IMR-90 (cell line): ENCODE results near the gene RPS3. TPM values are rescaled to one million over a fixed set of nuclear protein-coding genes. Genes with fewer than 3 reads are reported as not detected.

Experiments used
- ATAC-seq: fragments of 200-7000 bp; cut with Tn5 transposase; 2 replicates; pipeline ENCODE4 v1.9.1; 2020; ENCODE audit warnings: low read depth, mild to moderate bottlenecking, moderate library complexity
- BruUV-seq: library from RNA; stranded (reverse); fragments of 400-500 nt; replicated peaks from 2 replicates; lab custom pipeline; 2021; lab: Mats Ljungman, UMichigan
- CTCF ChIA-PET: fragments of 300-600 bp; formaldehyde crosslinking; extraction: SDS; loops from one replicate; lab custom pipeline; 2021; ENCODE audit warnings: antibody characterized with exemption; lab: Yijun Ruan, JAX
- POLR2A ChIA-PET: fragments of 300-600 bp; sonication (Branson Sonifier 250); formaldehyde crosslinking; loops from one replicate; lab custom pipeline; 2022; ENCODE audit warnings: antibody characterized with exemption; ENCODE audit not compliant: unreplicated experiment; lab: Charles Lee
- DNase-seq: peaks from one replicate; pipeline ENCODE4 v3.0.0; 2013
- H2AFZ ChIP-seq: replicated peaks from 2 replicates; pipeline ENCODE3; 2013; ENCODE audit warnings: low read length, mild to moderate bottlenecking; ENCODE audit not compliant: poor library complexity
- H2AK5ac ChIP-seq: 2 replicates; pipeline ENCODE4 v1.6.1; 2013; ENCODE audit warnings: low read depth, low read length, inconsistent platforms
- H2AK9ac ChIP-seq: replicated peaks from 2 replicates; pipeline ENCODE3; 2013; ENCODE audit warnings: mild to moderate bottlenecking, low read depth, low read length, moderate library complexity; ENCODE audit not compliant: poor library complexity
- H2BK120ac ChIP-seq: 2 replicates; pipeline ENCODE4 v1.6.1; 2013; ENCODE audit warnings: low read depth, low read length, inconsistent platforms
- H2BK15ac ChIP-seq: 3 replicates; pipeline ENCODE4 v1.6.1; 2013; ENCODE audit warnings: low read depth, low read length, inconsistent platforms
- H2BK20ac ChIP-seq: 2 replicates; pipeline ENCODE4 v1.6.1; 2013; ENCODE audit warnings: low read depth, mild to moderate bottlenecking, inconsistent platforms, low read length, moderate library complexity
- H2BK5ac ChIP-seq: 2 replicates; pipeline ENCODE4 v1.6.1; 2013; ENCODE audit warnings: mild to moderate bottlenecking, low read depth, low read length, inconsistent platforms; ENCODE audit not compliant: poor library complexity, severe bottlenecking
- H3K14ac ChIP-seq: replicated peaks from 2 replicates; pipeline ENCODE4 v1.6.1; 2013; ENCODE audit warnings: low read depth, low read length, inconsistent platforms
- H3K18ac ChIP-seq: 2 replicates; pipeline ENCODE4 v1.6.1; 2013; ENCODE audit warnings: low read depth, low read length, control low read depth
- H3K23ac ChIP-seq: 2 replicates; pipeline ENCODE4 v1.6.1; 2013; ENCODE audit warnings: low read depth, low read length, inconsistent platforms
- H3K27ac ChIP-seq: 2 replicates; pipeline ENCODE4 v1.5.1; 2013; ENCODE audit warnings: mild to moderate bottlenecking, control low read depth, low read length; ENCODE audit not compliant: insufficient read depth
- H3K27me3 ChIP-seq: 2 replicates; pipeline ENCODE4 v1.6.1; 2013; ENCODE audit warnings: low read length; ENCODE audit not compliant: control insufficient read depth, insufficient read depth
- H3K36me3 ChIP-seq: 2 replicates; pipeline ENCODE4 v1.6.1; 2013; ENCODE audit warnings: low read length, mixed read lengths; ENCODE audit not compliant: control insufficient read depth, insufficient read depth
- H3K4ac ChIP-seq: 2 replicates; pipeline ENCODE4 v1.6.1; 2013; ENCODE audit warnings: low read depth, low read length, inconsistent platforms
- H3K4me1 ChIP-seq: 2 replicates; pipeline ENCODE4 v1.6.1; 2013; ENCODE audit warnings: low read length, mixed read lengths; ENCODE audit not compliant: control insufficient read depth, insufficient read depth
- H3K4me2 ChIP-seq: 2 replicates; pipeline ENCODE4 v1.6.1; 2013; ENCODE audit warnings: low read depth, mild to moderate bottlenecking, control low read depth, low read length, moderate library complexity
- H3K4me3 ChIP-seq: 2 replicates; pipeline ENCODE4 v1.5.1; 2013; ENCODE audit warnings: low read depth, mild to moderate bottlenecking, control low read depth, low read length, moderate library complexity; ENCODE audit not compliant: insufficient read depth
- H3K56ac ChIP-seq: 2 replicates; pipeline ENCODE4 v1.6.1; 2013; ENCODE audit warnings: low read length, inconsistent platforms; ENCODE audit not compliant: insufficient read depth; ENCODE audit errors: extremely low read depth
- H3K79me1 ChIP-seq, 2 experiments: 2 replicates each; pipeline ENCODE4 v1.6.1; 2013; ENCODE audit warnings: low read length in 2 of 2, inconsistent platforms in 1 of 2, low read depth in 1 of 2
- H3K9ac ChIP-seq: 2 replicates; pipeline ENCODE4 v1.6.1; 2013; ENCODE audit warnings: low read depth, low read length, control low read depth
- H3K9me1 ChIP-seq: 2 replicates; pipeline ENCODE4 v1.6.1; 2013; ENCODE audit warnings: low read length, inconsistent platforms; ENCODE audit not compliant: insufficient read depth
- H3K9me3 ChIP-seq: 2 replicates; pipeline ENCODE4 v1.6.1; 2013; ENCODE audit warnings: low read length; ENCODE audit not compliant: control insufficient read depth, insufficient read depth
- H4K20me1 ChIP-seq: 2 replicates; pipeline ENCODE4 v1.6.1; 2013; ENCODE audit warnings: low read length, inconsistent platforms; ENCODE audit not compliant: insufficient read depth
- H4K5ac ChIP-seq: 2 replicates; pipeline ENCODE4 v1.6.1; 2013; ENCODE audit warnings: mild to moderate bottlenecking, low read depth, low read length, control low read depth
- H4K8ac ChIP-seq, 2 experiments: 2 replicates each; pipeline ENCODE4 v1.6.1; 2013; ENCODE audit warnings: low read depth in 2 of 2, low read length in 2 of 2, control low read depth in 1 of 2, inconsistent platforms in 1 of 2
- H4K91ac ChIP-seq: 2 replicates; pipeline ENCODE4 v1.6.1; 2013; ENCODE audit warnings: low read depth, low read length, inconsistent platforms; ENCODE audit not compliant: insufficient read depth
- BHLHE40 ChIP-seq: fragments of 150-350 bp; IDR thresholded peaks from 2 replicates; pipeline ENCODE4 v1.6.1; 2016; ENCODE audit warnings: mild to moderate bottlenecking, low read depth, low read length
- CEBPB ChIP-seq: IDR thresholded peaks from 2 replicates; pipeline ENCODE4 v1.6.1; 2012; ENCODE audit warnings: low read depth, low read length, improper control_type of control experiment
- CTCF ChIP-seq: conservative IDR thresholded peaks from 2 replicates; pipeline ENCODE4 v1.5.1; 2012; ENCODE audit warnings: mild to moderate bottlenecking, low read depth, low read length, improper control_type of control experiment
- ELK1 ChIP-seq: fragments of 150-350 bp; IDR thresholded peaks from 2 replicates; pipeline ENCODE4 v1.6.1; 2016; ENCODE audit warnings: low read depth, mild to moderate bottlenecking, low read length, moderate library complexity, borderline replicate concordance
- FOS ChIP-seq: fragments of 150-350 bp; IDR thresholded peaks from 2 replicates; pipeline ENCODE4 v1.6.1; 2016; ENCODE audit warnings: low read depth, low read length
- MAFK ChIP-seq: IDR thresholded peaks from 2 replicates; pipeline ENCODE4 v1.6.1; 2012; ENCODE audit warnings: low read depth, low read length, improper control_type of control experiment
- MAZ ChIP-seq: IDR thresholded peaks from 2 replicates; pipeline ENCODE4 v1.6.1; 2012; ENCODE audit warnings: low read depth, mild to moderate bottlenecking, low read length, improper control_type of control experiment, moderate library complexity, borderline replicate concordance
- POLR2A ChIP-seq: IDR thresholded peaks from 2 replicates; pipeline ENCODE4 v1.6.1; 2012; ENCODE audit warnings: mild to moderate bottlenecking, low read depth, low read length
- RAD21 ChIP-seq: IDR thresholded peaks from 2 replicates; pipeline ENCODE4 v1.6.1; 2012; ENCODE audit warnings: low read length, improper control_type of control experiment
- RCOR1 ChIP-seq: IDR thresholded peaks from 2 replicates; pipeline ENCODE4 v1.6.1; 2012; ENCODE audit warnings: mild to moderate bottlenecking, low read length, improper control_type of control experiment; ENCODE audit not compliant: insufficient replicate concordance
- RFX5 ChIP-seq: IDR thresholded peaks from 2 replicates; pipeline ENCODE4 v1.8.0; 2012; ENCODE audit warnings: low read depth, mild to moderate bottlenecking, low read length, moderate library complexity
- USF2 ChIP-seq: fragments of 150-350 bp; IDR thresholded peaks from 2 replicates; pipeline ENCODE4 v1.6.1; 2017; ENCODE audit warnings: mild to moderate bottlenecking, antibody characterized with exemption, low read length, low read depth
- WGBS, 2 experiments: methylation state at CpG; one replicate each; pipeline versions ENCODE4 v1.1.5 to v1.1.7; 2013; ENCODE audit warnings: missing lambda C conversion rate in 2 of 2; ENCODE audit not compliant: insufficient read length in 1 of 2; ENCODE audit errors: extremely low coverage in 2 of 2; 5-methylcytosine and 5-hydroxymethylcytosine counted together
- dilution Hi-C: fragments of 300-500 bp; cut with HindIII; formaldehyde crosslinking; loops from one replicate; pipeline ENCODE4 v1.14.3; 2018; ENCODE audit warnings: low sequenced_read_pairs; ENCODE audit not compliant: unreplicated experiment
- in situ Hi-C: fragments of 300-500 bp; cut with MboI; formaldehyde crosslinking; loops from 3 replicates; pipeline ENCODE4 v1.14.3; 2019; ENCODE audit warnings: low sequenced_read_pairs, inconsistent platforms, mixed read lengths
- intact Hi-C: fragments of 100-400 bp; cut with micrococcal nuclease; formaldehyde crosslinking; loops from 2 replicates; pipeline ENCODE4 v1.10.0; 2022
- polyA plus RNA-seq, 3 experiments: library from polyadenylated mRNA; depleted of rRNA; stranded (reverse); fragments of >200 nt; gene quantifications; 2 replicates each; pipeline ENCODE4 v1.2.3, GENCODE V29; 2012; ENCODE audit warnings: low replicate concordance in 1 of 3
- total RNA-seq: library from RNA; depleted of rRNA; stranded (reverse); fragments of >200 nt; gene quantifications from 2 replicates; pipeline ENCODE4 v1.2.3, GENCODE V29; 2012

RPS3 gene
- total and polyA plus RNA-seq, 2 of the 4 experiments (the other 2 are of a cell fraction): 2,360 to 2,477 TPM

- peak; percentile 92 for ATAC-seq
- no peaks in the 10 kb centered on the region for H3K9me1 ChIP-seq
- H3K9ac ChIP-seq: no peak overlapping the region
- no peak overlapping the region for H3K18ac ChIP-seq
- intact Hi-C loops: no loop called here
- dilution Hi-C loops: no loop called here
- no peak overlapping the region for H4K5ac ChIP-seq
- no peak overlapping the region for H2AK9ac ChIP-seq
- WGBS, 2 experiments: 0% methylated on average over 1 of the region's 8 CpGs; no CpG with 5 or more reads in 1 of the 2 experiments
- H3K9me3 ChIP-seq: peaks cover 12% of the 10 kb centered on the region
- no peak overlapping the region for H3K4me3 ChIP-seq
- H4K8ac ChIP-seq: no peak overlapping the region
- no peak overlapping the region for H4K91ac ChIP-seq
- H3K27me3 ChIP-seq: peaks cover 10% of the 10 kb centered on the region
- peak overlapping the region; percentile 28 for H2AFZ ChIP-seq
- DNase-seq: no peak
- no peak overlapping the region for H3K27ac ChIP-seq
- H2BK15ac ChIP-seq: no peak overlapping the region
- H3K14ac ChIP-seq: no peak overlapping the region
- POLR2A ChIA-PET: interaction anchor here (0.6 kb wide), 1 partner anchor 29 kb away, joined by 3 read pairs; no protein-coding TSS in a partner anchor
- TF ChIP-seq RCOR1 (no peak), POLR2A (no peak), BHLHE40 (no peak), CTCF (no peak), MAFK (no peak), ELK1 (no peak), RAD21 (no peak), USF2 (no peak), FOS (no peak), MAZ (no peak), RFX5 (no peak), CEBPB (no peak)
- no peaks in the 10 kb centered on the region for H3K79me1 ChIP-seq
- H3K4me1 ChIP-seq: peaks cover 6% of the 10 kb centered on the region; the same call in 1 of the 2 replicates
- H2BK5ac ChIP-seq: no peak overlapping the region
- in situ Hi-C loops: no loop called here
- H3K56ac ChIP-seq: no peak overlapping the region
- H3K4ac ChIP-seq: no peak overlapping the region
- H3K23ac ChIP-seq: no peak overlapping the region
- H2AK5ac ChIP-seq: no peak overlapping the region
- peak overlapping the region; percentile 54 for H3K4me2 ChIP-seq
- no peaks in the 10 kb centered on the region for H3K36me3 ChIP-seq
- BruUV-seq: no TSS peak
- H4K20me1 ChIP-seq: no peaks in the 10 kb centered on the region
- no peak overlapping the region for H2BK20ac ChIP-seq
- no peak overlapping the region for H2BK120ac ChIP-seq
- CTCF ChIA-PET: interaction anchor here (0.5 to 1.4 kb wide), 4 partner anchors 14 to 102 kb away, joined by 3 to 10 read pairs (median 3); no protein-coding TSS in a partner anchor
These were observed 27.1 kb upstream of the RPS3 start for GRCh38 chr11:75371949-75372876.
